GM12872 (cell line): ENCODE data around the gene CDH11.
A peak's percentile ranks its signal among the peaks of the same experiment; 100 is the strongest.

Experiments used
- TF ChIP-seq, protein P1 (sequence below): IDR thresholded peaks from 3 replicates; pipeline ENCODE4 v1.5.1; 2011; ENCODE audit warnings: low read depth, mild to moderate bottlenecking, low read length, moderate library complexity; ENCODE audit not compliant: insufficient read depth

Gene CDH11

DNA sequence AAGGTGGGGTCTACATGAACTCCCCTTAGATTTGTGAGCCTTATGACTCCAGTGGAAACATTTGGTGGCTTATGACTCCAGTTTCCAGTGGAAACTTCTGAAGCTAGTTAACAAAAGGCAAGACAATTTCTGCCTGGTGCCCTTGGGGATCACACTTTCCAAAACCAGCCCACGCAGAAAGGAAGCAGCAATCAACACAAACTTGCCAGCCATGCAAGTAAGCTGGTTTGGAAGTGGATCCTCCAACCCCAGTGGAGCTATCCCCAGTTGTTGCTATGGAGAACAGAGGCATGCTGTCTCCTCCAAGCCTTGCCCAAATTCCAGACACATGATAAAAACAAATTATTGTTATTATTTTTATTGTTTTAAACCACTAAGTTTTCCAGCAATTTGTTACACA is 130.9 kb downstream of the CDH11 start:
- TF ChIP-seq, protein P1, sequence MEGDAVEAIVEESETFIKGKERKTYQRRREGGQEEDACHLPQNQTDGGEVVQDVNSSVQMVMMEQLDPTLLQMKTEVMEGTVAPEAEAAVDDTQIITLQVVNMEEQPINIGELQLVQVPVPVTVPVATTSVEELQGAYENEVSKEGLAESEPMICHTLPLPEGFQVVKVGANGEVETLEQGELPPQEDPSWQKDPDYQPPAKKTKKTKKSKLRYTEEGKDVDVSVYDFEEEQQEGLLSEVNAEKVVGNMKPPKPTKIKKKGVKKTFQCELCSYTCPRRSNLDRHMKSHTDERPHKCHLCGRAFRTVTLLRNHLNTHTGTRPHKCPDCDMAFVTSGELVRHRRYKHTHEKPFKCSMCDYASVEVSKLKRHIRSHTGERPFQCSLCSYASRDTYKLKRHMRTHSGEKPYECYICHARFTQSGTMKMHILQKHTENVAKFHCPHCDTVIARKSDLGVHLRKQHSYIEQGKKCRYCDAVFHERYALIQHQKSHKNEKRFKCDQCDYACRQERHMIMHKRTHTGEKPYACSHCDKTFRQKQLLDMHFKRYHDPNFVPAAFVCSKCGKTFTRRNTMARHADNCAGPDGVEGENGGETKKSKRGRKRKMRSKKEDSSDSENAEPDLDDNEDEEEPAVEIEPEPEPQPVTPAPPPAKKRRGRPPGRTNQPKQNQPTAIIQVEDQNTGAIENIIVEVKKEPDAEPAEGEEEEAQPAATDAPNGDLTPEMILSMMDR = no peak

- TF ChIP-seq, protein P1 = no peak
These were observed 131.8 kb downstream of the CDH11 start for GRCh38 chr16:64990101-64990500.

- TF ChIP-seq, protein P1 = no peak
These were observed 132.8 kb downstream of the CDH11 start for GRCh38 chr16:64989050-64989449.

- TF ChIP-seq, protein P1 = peak; percentile 43
These were observed 137.9 kb downstream of the CDH11 start for GRCh38 chr16:64983963-64984362.

- TF ChIP-seq, protein P1 = no peak
These were observed 138.6 kb downstream of the CDH11 start for GRCh38 chr16:64983231-64983630.

DNA sequence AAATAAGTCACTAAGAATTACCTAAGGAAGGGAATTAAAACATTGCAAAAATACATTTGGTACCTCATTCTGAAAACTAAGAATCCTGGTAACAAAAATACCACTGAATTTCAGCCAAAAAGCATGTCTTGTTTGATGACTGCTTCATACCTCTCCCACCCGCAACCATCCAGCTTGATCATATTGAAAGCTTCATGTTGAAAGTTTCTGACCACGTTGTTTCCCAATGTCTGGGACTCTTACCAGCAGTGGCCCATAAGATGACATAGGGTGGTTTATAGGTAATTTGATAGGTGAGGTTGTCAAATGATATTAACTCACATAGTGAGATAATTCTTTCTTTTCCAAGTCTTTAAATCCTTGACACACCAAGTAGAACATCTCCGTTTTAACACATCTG is 139.3 kb downstream of the CDH11 start:
- TF ChIP-seq, protein P1 = no peak

GRCh38 chr16:64981568-64982281 is 140.1 kb downstream of the CDH11 start:
- TF ChIP-seq, protein P1 = no peak
